Measurements from ENCODE around the gene NAT14. TPM values are rescaled to one million over a fixed set of nuclear protein-coding genes. Genes with fewer than 3 reads are reported as not detected.

Gene NAT14
- total RNA-seq, result 10 to 100 TPM in 1 of 2 donors, 1 to 10 TPM in 1; 6.1 to 14.0 TPM

- Mint-ChIP-seq H3K36me3 (no peaks in the 10 kb centered on the region), H3K4me1 (ENCODE audit: low read depth in 2 of 2) (peaks cover 6 to 7% of the 10 kb centered on the region in 2 donors), H3K4me3 (peak within 1 kb of the TSS; percentile 88), H3K27ac (no peak within 1 kb of the TSS), H3K27me3 (peaks cover 0 to 3% of the 10 kb centered on the region in 2 donors), H3K9me3 (no peaks in the 10 kb centered on the region)
- ATAC-seq, result peak; percentile 77 to 81
- DNase-seq (ENCODE audit: low spot score), result peak; percentile 78
These were observed at the start of gene NAT14 for GRCh38 chr19:55484593-55485438. NAT14 (plus strand) TSS chr19:55485188; CDS start chr19:55485709, 521 bp downstream.

GRCh38 chr19:55436847-55437246 is 48.1 kb upstream of the NAT14 start:
- Mint-ChIP-seq H3K27me3 (peaks cover 39 to 48% of the 10 kb centered on the region in 2 donors), H3K27ac (no peak overlapping the region), H3K9me3 (no peaks in the 10 kb centered on the region), H3K4me3 (no peak overlapping the region), H3K36me3 (peaks cover 8% of the 10 kb centered on the region), H3K4me1 (ENCODE audit: low read depth in 2 of 2) (peaks cover 11 to 14% of the 10 kb centered on the region in 2 donors)
- DNase-seq (ENCODE audit: low spot score), result no peak
- ATAC-seq, result no peak

- Mint-ChIP-seq H3K4me1 (ENCODE audit: low read depth in 2 of 2) (peaks cover 11 to 12% of the 10 kb centered on the region in 2 donors), H3K9me3 (no peaks in the 10 kb centered on the region), H3K4me3 (no peak overlapping the region), H3K27ac (no peak overlapping the region), H3K36me3 (peaks cover 8% of the 10 kb centered on the region), H3K27me3 (peaks cover 35 to 43% of the 10 kb centered on the region in 2 donors)
- DNase-seq (ENCODE audit: low spot score) (no peak), ATAC-seq (peak in 1 of 2 donors; percentile 54)
These were observed 47.6 kb upstream of the NAT14 start for GRCh38 chr19:55437410-55437809.

- ATAC-seq (no peak), DNase-seq (ENCODE audit: low spot score) (no peak)
- peaks cover 8% of the 10 kb centered on the region for H3K36me3 Mint-ChIP-seq
- peaks cover 11 to 17% of the 10 kb centered on the region in 2 donors for H3K4me1 Mint-ChIP-seq (ENCODE audit: low read depth in 2 of 2)
- H3K27ac Mint-ChIP-seq, result no peak overlapping the region
- no peak overlapping the region for H3K4me3 Mint-ChIP-seq
- no peaks in the 10 kb centered on the region for H3K9me3 Mint-ChIP-seq
- peaks cover 47 to 54% of the 10 kb centered on the region in 2 donors for H3K27me3 Mint-ChIP-seq
These were observed 45.9 kb upstream of the NAT14 start for GRCh38 chr19:55439052-55439451.

- H3K9me3 Mint-ChIP-seq, result no peaks in the 10 kb centered on the region
- ATAC-seq (peak; percentile 46 to 69), DNase-seq (ENCODE audit: low spot score) (no peak)
- H3K36me3 Mint-ChIP-seq, result peaks cover 8% of the 10 kb centered on the region
- peaks cover 11 to 17% of the 10 kb centered on the region in 2 donors for H3K4me1 Mint-ChIP-seq (ENCODE audit: low read depth in 2 of 2)
- peak overlapping the region in 1 of 2 donors; percentile 11 for H3K27ac Mint-ChIP-seq
- peaks cover 55 to 65% of the 10 kb centered on the region in 2 donors for H3K27me3 Mint-ChIP-seq
- peak overlapping the region; percentile 50 for H3K4me3 Mint-ChIP-seq
These were observed 44.4 kb upstream of the NAT14 start for GRCh38 chr19:55440411-55441105.

GRCh38 chr19:55441319-55441691 is 43.7 kb upstream of the NAT14 start:
- no peaks in the 10 kb centered on the region for H3K9me3 Mint-ChIP-seq
- H3K4me3 Mint-ChIP-seq, result peak overlapping the region; percentile 50
- H3K27ac Mint-ChIP-seq, result no peak overlapping the region
- peaks cover 8% of the 10 kb centered on the region for H3K36me3 Mint-ChIP-seq
- H3K4me1 Mint-ChIP-seq (ENCODE audit: low read depth in 2 of 2), result peaks cover 11 to 17% of the 10 kb centered on the region in 2 donors
- peaks cover 58 to 65% of the 10 kb centered on the region in 2 donors for H3K27me3 Mint-ChIP-seq
- ATAC-seq (no peak), DNase-seq (ENCODE audit: low spot score) (no peak)

- Mint-ChIP-seq H3K36me3 (peaks cover 8% of the 10 kb centered on the region), H3K4me1 (ENCODE audit: low read depth in 2 of 2) (peaks cover 11 to 17% of the 10 kb centered on the region in 2 donors), H3K9me3 (no peaks in the 10 kb centered on the region), H3K27ac (no peak overlapping the region), H3K4me3 (peak overlapping the region; percentile 50), H3K27me3 (peaks cover 58 to 63% of the 10 kb centered on the region in 2 donors)
- DNase-seq (ENCODE audit: low spot score) (no peak), ATAC-seq (no peak)
These were observed 43.2 kb upstream of the NAT14 start for GRCh38 chr19:55441692-55442321.

GRCh38 chr19:55442372-55442961 is 42.5 kb upstream of the NAT14 start:
- no peaks in the 10 kb centered on the region for H3K9me3 Mint-ChIP-seq
- no peak overlapping the region for H3K27ac Mint-ChIP-seq
- H3K4me1 Mint-ChIP-seq (ENCODE audit: low read depth in 2 of 2), result peaks cover 11 to 17% of the 10 kb centered on the region in 2 donors
- no peak overlapping the region for H3K4me3 Mint-ChIP-seq
- DNase-seq (ENCODE audit: low spot score) (no peak), ATAC-seq (no peak)
- peaks cover 8% of the 10 kb centered on the region for H3K36me3 Mint-ChIP-seq
- peaks cover 51 to 57% of the 10 kb centered on the region in 2 donors for H3K27me3 Mint-ChIP-seq

GRCh38 chr19:55443045-55443823 is 41.8 kb upstream of the NAT14 start, which contains the start of gene SHISA7:
SHISA7 (minus strand) TSS chr19:55443300; CDS start chr19:55442863, 437 bp downstream.
- Mint-ChIP-seq H3K27me3 (peaks cover 50 to 56% of the 10 kb centered on the region in 2 donors), H3K36me3 (peaks cover 8% of the 10 kb centered on the region), H3K4me1 (ENCODE audit: low read depth in 2 of 2) (peaks cover 11 to 17% of the 10 kb centered on the region in 2 donors), H3K9me3 (no peaks in the 10 kb centered on the region), H3K4me3 (no peak within 1 kb of the TSS), H3K27ac (no peak within 1 kb of the TSS)
- ATAC-seq (no peak), DNase-seq (ENCODE audit: low spot score) (no peak)

- Mint-ChIP-seq H3K9me3 (no peaks in the 10 kb centered on the region), H3K27ac (no peak overlapping the region), H3K36me3 (peaks cover 8% of the 10 kb centered on the region), H3K27me3 (peaks cover 47 to 52% of the 10 kb centered on the region in 2 donors), H3K4me3 (no peak overlapping the region), H3K4me1 (ENCODE audit: low read depth in 2 of 2) (peaks cover 11 to 17% of the 10 kb centered on the region in 2 donors)
- DNase-seq (ENCODE audit: low spot score), result no peak
- no peak for ATAC-seq
These were observed 41.0 kb upstream of the NAT14 start for GRCh38 chr19:55443824-55444480.

- H3K36me3 Mint-ChIP-seq, result peaks cover 8% of the 10 kb centered on the region
- peaks cover 40 to 45% of the 10 kb centered on the region in 2 donors for H3K27me3 Mint-ChIP-seq
- no peaks in the 10 kb centered on the region for H3K9me3 Mint-ChIP-seq
- H3K4me1 Mint-ChIP-seq (ENCODE audit: low read depth in 2 of 2), result peaks cover 11 to 17% of the 10 kb centered on the region in 2 donors
- DNase-seq (ENCODE audit: low spot score) (no peak), ATAC-seq (no peak)
- no peak overlapping the region for H3K27ac Mint-ChIP-seq
- H3K4me3 Mint-ChIP-seq, result no peak overlapping the region
These were observed 40.3 kb upstream of the NAT14 start for GRCh38 chr19:55444646-55445045.

- peaks cover 7 to 17% of the 10 kb centered on the region in 2 donors for H3K4me1 Mint-ChIP-seq (ENCODE audit: low read depth in 2 of 2)
- H3K27ac Mint-ChIP-seq, result no peak overlapping the region
- no peaks in the 10 kb centered on the region for H3K9me3 Mint-ChIP-seq
- peaks cover 4% of the 10 kb centered on the region for H3K36me3 Mint-ChIP-seq
- DNase-seq (ENCODE audit: low spot score), result no peak
- ATAC-seq, result no peak
- H3K4me3 Mint-ChIP-seq, result no peak overlapping the region
- peaks cover 38 to 43% of the 10 kb centered on the region in 2 donors for H3K27me3 Mint-ChIP-seq
These were observed 38.9 kb upstream of the NAT14 start for GRCh38 chr19:55446060-55446459.
